ENCODE results near the gene PNLIPRP2. TPM values are rescaled to one million over a fixed set of nuclear protein-coding genes. Genes with fewer than 3 reads are reported as not detected.

The PNLIPRP2 gene
- total and polyA plus RNA-seq, 2 of the 8 experiments (the other 6 are each of a cell fraction or from before 2014, with no cell fraction given), result 0.11 TPM; not detected in 1

GRCh38 chr10:116594525-116595035 is 26.2 kb upstream of the PNLIPRP2 start:
- no peaks in the 10 kb centered on the region for H4K20me1 ChIP-seq (replicated peaks in 1 of 2; ENCODE audit: control insufficient read depth in 1 of 2, insufficient read depth in 2 of 2, low read length in 2 of 2)
- no peak overlapping the region for H3K23ac ChIP-seq (ENCODE audit: insufficient read length)
- H3K27me3 ChIP-seq (replicated peaks in 1 of 4; ENCODE audit: control insufficient read depth in 3 of 4, extremely low read depth in 1 of 4, insufficient read depth in 3 of 4, low read length in 3 of 4), result no peaks in the 10 kb centered on the region
- no peak for TF ChIP-seq POLR2AphosphoS5 (IDR thresholded peaks at IDR 0.05; ENCODE audit: low read depth, low read length)
- no peak for TF ChIP-seq SP2 (IDR thresholded peaks at IDR 0.05; ENCODE audit: low read length)
- TF ChIP-seq MAX (IDR thresholded peaks at IDR 0.05), result no peak
- no peak for TF ChIP-seq RBBP5 (IDR thresholded peaks at IDR 0.05; ENCODE audit: borderline replicate concordance, low read depth, low read length)
- no peak for TF ChIP-seq ASH2L (IDR thresholded peaks at IDR 0.05; ENCODE audit: low read length)
- TF ChIP-seq ATF3 (IDR thresholded peaks at IDR 0.05; ENCODE audit: insufficient read depth, low read depth, low read length), result no peak
- no peak for TF ChIP-seq SUZ12 (IDR thresholded peaks at IDR 0.05; ENCODE audit: low read length)
- TF ChIP-seq TBP (IDR thresholded peaks at IDR 0.05; ENCODE audit: low read depth, low read length), result no peak
- no peak for TF ChIP-seq CTBP2 (IDR thresholded peaks at IDR 0.05; ENCODE audit: borderline replicate concordance, insufficient read depth, insufficient read length, low read length)
- no peak for TF ChIP-seq SAP30 (IDR thresholded peaks at IDR 0.05; ENCODE audit: insufficient read depth, insufficient replicate concordance, low read length)
- no peak for TF ChIP-seq SIX5 (IDR thresholded peaks at IDR 0.05; ENCODE audit: low read depth, low read length)
- no peak for TF ChIP-seq CHD1 (IDR thresholded peaks at IDR 0.05; ENCODE audit: low read depth, low read length)

More at GRCh38 chr10:116594525-116595035, 26.2 kb upstream of the PNLIPRP2 start:
- DNase-seq (ENCODE audit: low read depth in 1 of 2, low spot score in 2 of 2) (no peak), FAIRE-seq (no peak)
- no peak overlapping the region for H3K27ac ChIP-seq (ENCODE audit: low read depth, low read length)
- H3K9me3 ChIP-seq (ENCODE audit: insufficient read depth in 2 of 2, low read depth in 1 of 2, low read length in 1 of 2), result no peaks in the 10 kb centered on the region
- H4K8ac ChIP-seq (ENCODE audit: extremely low read depth, insufficient read depth, low read length), result no peak overlapping the region
- H3K4me1 ChIP-seq (replicated peaks in 1 of 4; ENCODE audit: control insufficient read depth in 3 of 4, insufficient read depth in 4 of 4, low read length in 3 of 4), result peaks cover 0 to 5% (median 0%) of the 10 kb centered on the region in 4 experiments; a peak in 1 of 7 replicates
- ChIA-PET POLR2A (ENCODE audit: partially characterized antibody) (no interaction called here), CTCF (ENCODE audit: partially characterized antibody) (interaction anchor here (1.4 to 1.6 kb wide), 2 partner anchors 14 to 87 kb away, joined by 3 to 6 read pairs; no protein-coding TSS in a partner anchor)
- no peak overlapping the region for H2AK5ac ChIP-seq (ENCODE audit: low read depth, low read length)
- no peak overlapping the region for H2BK12ac ChIP-seq (ENCODE audit: low read depth, low read length)
- no peak overlapping the region for H2AFZ ChIP-seq (ENCODE audit: low read length)
- H4K5ac ChIP-seq (ENCODE audit: insufficient read length, low read depth, low read length), result no peak overlapping the region
- H2BK20ac ChIP-seq (ENCODE audit: low read length), result no peak overlapping the region
- H2BK15ac ChIP-seq (ENCODE audit: low read length), result no peak overlapping the region
- no peak overlapping the region for H3K14ac ChIP-seq (ENCODE audit: insufficient read length)
- H4K91ac ChIP-seq (replicated peaks; ENCODE audit: insufficient read length, low read length), result no peak overlapping the region
- 97% methylated on average over 7 of the region's 7 CpGs; no CpG with 5 or more reads in 1 of the 2 experiments for WGBS, 2 experiments (ENCODE audit: extremely low coverage in 1 of 2, insufficient coverage in 1 of 2, insufficient read length in 1 of 2, insufficient replicate concordance in 2 of 2, low coverage in 1 of 2, low lambda C conversion rate in 2 of 2, missing lambda C conversion rate in 1 of 2)
- H3K4ac ChIP-seq (replicated peaks; ENCODE audit: insufficient read length, low read depth, low read length), result no peak overlapping the region
- H2BK5ac ChIP-seq (ENCODE audit: low read depth, low read length), result no peak overlapping the region
- H3K4me3 ChIP-seq (ENCODE audit: extremely low read depth in 1 of 4, insufficient read depth in 2 of 4, low read depth in 3 of 4, low read length in 4 of 4), result no peak overlapping the region
- no peaks in the 10 kb centered on the region for H3K79me1 ChIP-seq (ENCODE audit: low read depth, low read length)
- H3K4me2 ChIP-seq (ENCODE audit: insufficient read depth in 1 of 2, low read depth in 2 of 2, low read length in 2 of 2), result no peak overlapping the region
- H3K9ac ChIP-seq (replicated peaks in 1 of 4; ENCODE audit: extremely low read depth in 1 of 4, low read depth in 3 of 4, low read length in 3 of 4), result no peak overlapping the region
- no peak overlapping the region for H2BK120ac ChIP-seq (replicated peaks; ENCODE audit: low read depth, low read length)
- no peaks in the 10 kb centered on the region for H3K23me2 ChIP-seq (ENCODE audit: low read depth, low read length)
- no peaks in the 10 kb centered on the region for H3K36me3 ChIP-seq (ENCODE audit: control insufficient read depth in 2 of 4, insufficient read depth in 4 of 4, low read length in 3 of 4)
- no peak overlapping the region for H3K18ac ChIP-seq (ENCODE audit: extremely low read depth, low read length)
- no peaks in the 10 kb centered on the region for H3K79me2 ChIP-seq (ENCODE audit: control insufficient read depth in 1 of 2, insufficient read depth in 2 of 2, low read length in 2 of 2)
- H3K56ac ChIP-seq (replicated peaks; ENCODE audit: insufficient read length, low read depth, low read length), result no peak overlapping the region
